ES-I3 (cell line): Measurements from ENCODE around the gene APMAP.

ENCODE experiments used
- H3K36me3 ChIP-seq: 2 replicates; pipeline ENCODE4 v1.6.1; 2013; ENCODE audit warnings: mild to moderate bottlenecking, low read length, control low read depth, moderate library complexity; ENCODE audit not compliant: insufficient read depth
- H3K4me1 ChIP-seq: 2 replicates; pipeline ENCODE4 v1.6.1; 2013; ENCODE audit warnings: mild to moderate bottlenecking, control low read depth, low read length; ENCODE audit not compliant: insufficient read depth
- H3K9ac ChIP-seq: 2 replicates; pipeline ENCODE4 v1.6.1; 2013; ENCODE audit warnings: low read depth, mild to moderate bottlenecking, low read length, moderate library complexity
- H3K9me3 ChIP-seq: 2 replicates; pipeline ENCODE4 v1.6.1; 2013; ENCODE audit warnings: mild to moderate bottlenecking, low read length, moderate library complexity; ENCODE audit not compliant: control insufficient read depth, insufficient read depth

The APMAP gene

GRCh38 chr20:25031241-25031640, 38.7 kb upstream of the APMAP start:
- no peaks in the 10 kb centered on the region for H3K9me3 ChIP-seq
- no peak overlapping the region for H3K9ac ChIP-seq
- H3K36me3 ChIP-seq: no peaks in the 10 kb centered on the region; the same call in 1 of the 2 replicates
- H3K4me1 ChIP-seq: no peaks in the 10 kb centered on the region

- Histone ChIP-seq H3K9ac (no peak overlapping the region), H3K36me3 (no peaks in the 10 kb centered on the region; the same call in 1 of the 2 replicates), H3K4me1 (no peaks in the 10 kb centered on the region), H3K9me3 (no peaks in the 10 kb centered on the region)
Measured at GRCh38 chr20:25030649-25031207, 38.2 kb upstream of the APMAP start.

- Histone ChIP-seq H3K4me1 (no peaks in the 10 kb centered on the region), H3K36me3 (no peaks in the 10 kb centered on the region; the same call in 1 of the 2 replicates), H3K9ac (no peak overlapping the region), H3K9me3 (no peaks in the 10 kb centered on the region)
Measured at GRCh38 chr20:25030007-25030648, 37.6 kb upstream of the APMAP start.

- no peaks in the 10 kb centered on the region for H3K4me1 ChIP-seq
- H3K9me3 ChIP-seq: no peaks in the 10 kb centered on the region
- H3K9ac ChIP-seq: no peak overlapping the region
- H3K36me3 ChIP-seq: no peaks in the 10 kb centered on the region; the same call in 1 of the 2 replicates
Measured at GRCh38 chr20:25025986-25026605, 33.5 kb upstream of the APMAP start.

- no peak overlapping the region for H3K9ac ChIP-seq
- no peaks in the 10 kb centered on the region for H3K9me3 ChIP-seq
- H3K4me1 ChIP-seq: no peaks in the 10 kb centered on the region
- no peaks in the 10 kb centered on the region; the same call in 1 of the 2 replicates for H3K36me3 ChIP-seq
Measured at GRCh38 chr20:25025091-25025861, 32.7 kb upstream of the APMAP start.

GRCh38 chr20:25024171-25024570, 31.6 kb upstream of the APMAP start:
- Histone ChIP-seq H3K9me3 (no peaks in the 10 kb centered on the region), H3K4me1 (no peaks in the 10 kb centered on the region), H3K9ac (no peak overlapping the region), H3K36me3 (no peaks in the 10 kb centered on the region; the same call in 1 of the 2 replicates)

GRCh38 chr20:25023356-25023755, 30.8 kb upstream of the APMAP start:
- Histone ChIP-seq H3K9me3 (no peaks in the 10 kb centered on the region), H3K36me3 (no peaks in the 10 kb centered on the region; the same call in 1 of the 2 replicates), H3K9ac (no peak overlapping the region), H3K4me1 (no peaks in the 10 kb centered on the region)

GRCh38 chr20:25022680-25023079, 30.1 kb upstream of the APMAP start:
- Histone ChIP-seq H3K9ac (no peak overlapping the region), H3K9me3 (no peaks in the 10 kb centered on the region), H3K4me1 (no peaks in the 10 kb centered on the region), H3K36me3 (no peaks in the 10 kb centered on the region; the same call in 1 of the 2 replicates)

GRCh38 chr20:25021336-25021735, 28.8 kb upstream of the APMAP start:
- no peaks in the 10 kb centered on the region; the same call in 1 of the 2 replicates for H3K36me3 ChIP-seq
- H3K9me3 ChIP-seq: no peaks in the 10 kb centered on the region
- no peak overlapping the region for H3K9ac ChIP-seq
- no peaks in the 10 kb centered on the region for H3K4me1 ChIP-seq

- no peaks in the 10 kb centered on the region for H3K4me1 ChIP-seq
- no peak overlapping the region for H3K9ac ChIP-seq
- H3K9me3 ChIP-seq: no peaks in the 10 kb centered on the region
- no peaks in the 10 kb centered on the region for H3K36me3 ChIP-seq
Measured at GRCh38 chr20:25020901-25021301, 28.4 kb upstream of the APMAP start.

GRCh38 chr20:25020345-25020744, 27.8 kb upstream of the APMAP start:
- Histone ChIP-seq H3K36me3 (no peaks in the 10 kb centered on the region), H3K9ac (no peak overlapping the region), H3K4me1 (no peaks in the 10 kb centered on the region), H3K9me3 (no peaks in the 10 kb centered on the region)

GRCh38 chr20:25019381-25020155, 27.0 kb upstream of the APMAP start:
- Histone ChIP-seq H3K9me3 (no peaks in the 10 kb centered on the region), H3K36me3 (no peaks in the 10 kb centered on the region)

GRCh38 chr20:25018841-25019240, 26.3 kb upstream of the APMAP start:
- Histone ChIP-seq H3K4me1 (no peaks in the 10 kb centered on the region), H3K9me3 (no peaks in the 10 kb centered on the region), H3K36me3 (no peaks in the 10 kb centered on the region), H3K9ac (no peak overlapping the region)

More at GRCh38 chr20:25019381-25020155, 27.0 kb upstream of the APMAP start:
- H3K4me1 ChIP-seq: no peaks in the 10 kb centered on the region
- no peak overlapping the region for H3K9ac ChIP-seq

- Histone ChIP-seq H3K9me3 (no peaks in the 10 kb centered on the region), H3K36me3 (no peaks in the 10 kb centered on the region), H3K4me1 (no peaks in the 10 kb centered on the region)
Measured at GRCh38 chr20:25018425-25018824, 25.9 kb upstream of the APMAP start.

More at GRCh38 chr20:25018425-25018824, 25.9 kb upstream of the APMAP start:
- no peak overlapping the region for H3K9ac ChIP-seq
